ENCODE measurements around the gene COL24A1. TPM values are rescaled to one million over a fixed set of nuclear protein-coding genes. Genes with fewer than 3 reads are reported as not detected.
A peak's percentile ranks its signal among the peaks of the same experiment; 100 is the strongest.

COL24A1 gene
- total and polyA plus RNA-seq, 2 of the 13 experiments (the other 11 are each of a cell fraction or from before 2014, with no cell fraction given) = 0.04 to 0.13 TPM

DNA sequence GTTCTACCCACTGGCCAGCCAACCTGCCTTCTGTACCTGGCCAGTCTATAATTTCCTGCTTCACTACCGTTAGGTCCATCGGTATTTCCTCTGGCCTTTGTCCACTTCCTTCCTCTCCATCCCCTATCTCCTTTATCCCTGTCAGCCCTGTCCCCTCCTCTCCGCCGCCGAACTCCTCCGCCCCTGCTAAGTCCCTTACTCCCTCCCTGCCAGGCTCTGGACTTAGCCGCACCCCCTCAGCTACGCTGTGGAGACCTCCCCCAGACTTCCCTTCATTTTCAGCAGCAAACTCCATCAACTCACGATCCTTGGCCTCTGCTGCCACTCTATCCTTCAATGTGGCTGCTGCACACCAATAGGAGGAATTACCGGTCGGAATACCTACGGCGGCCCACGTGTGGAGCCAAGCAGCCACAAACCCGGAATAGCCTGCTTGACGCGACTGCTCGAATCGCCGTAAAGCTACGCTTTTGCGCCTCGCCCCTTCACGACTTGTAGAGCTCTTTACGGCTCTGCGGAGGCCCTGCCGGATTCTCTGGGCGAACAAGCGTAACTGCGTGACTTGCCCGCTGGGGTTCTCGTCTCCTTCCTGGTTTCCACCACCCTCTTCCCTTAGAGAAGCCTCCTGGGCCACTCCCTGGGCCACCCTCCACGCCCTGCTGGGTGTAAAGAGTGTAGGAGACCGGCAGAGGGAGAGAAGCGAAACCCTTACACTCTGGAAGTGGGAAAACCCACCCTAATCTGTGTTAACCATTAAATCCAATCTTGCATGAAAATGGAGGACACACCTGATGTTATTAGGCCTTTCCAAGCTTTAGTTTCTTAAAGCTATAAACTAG is 448.4 kb downstream of the COL24A1 start, which contains the start of gene ZNHIT6 (continued):
- TF ChIP-seq NFKB2 (CRISPR knock-in tag; IDR thresholded peaks at IDR 0.05; ENCODE audit: borderline replicate concordance) (peak; percentile 59; the same call in 1 of the 2 replicates), NR2F6 (IDR thresholded peaks at IDR 0.05) (no peak), NR2F6 (CRISPR knock-in tag; IDR thresholded peaks at IDR 0.05) (peak; percentile 46; the same call in 1 of the 2 replicates), ZSCAN25 (CRISPR knock-in tag; IDR thresholded peaks at IDR 0.05) (peak; percentile 52; the same call in 1 of the 2 replicates), ZMYM4 (CRISPR knock-in tag; IDR thresholded peaks at IDR 0.05) (peak; percentile 97), ZNF644 (CRISPR knock-in tag; IDR thresholded peaks at IDR 0.05; ENCODE audit: low read depth) (peak; percentile 60; the same call in 1 of the 2 replicates), MXD4 (CRISPR knock-in tag; IDR thresholded peaks at IDR 0.05) (peak; percentile 97), ZNF589 (CRISPR knock-in tag; conservative IDR thresholded peaks at IDR 0.05) (0 out of 2 replicates have a peak, but pooled peaks have one; percentile 60), ASH2L (IDR thresholded peaks at IDR 0.05; ENCODE audit: insufficient read length, low read depth, low read length) (peak; percentile 79), PLRG1 (conservative IDR thresholded peaks at IDR 0.05) (no peak), ZNF407 (CRISPR knock-in tag; IDR thresholded peaks at IDR 0.05; ENCODE audit: not compliant biosample characterization) (peak; percentile 69), SOX13 (IDR thresholded peaks at IDR 0.05) (no peak), SOX13 (CRISPR knock-in tag; conservative IDR thresholded peaks at IDR 0.05 in 1 of 2, IDR thresholded peaks at IDR 0.05 in 1 of 2) (peak in 1 of 2 experiments; percentile 42; a peak in 1 of 4 replicates), GTF3A (CRISPR knock-in tag; conservative IDR thresholded peaks at IDR 0.05) (no peak), CEBPG (CRISPR knock-in tag; IDR thresholded peaks at IDR 0.05) (peak; percentile 17; the same call in 1 of the 2 replicates), SRY (CRISPR knock-in tag; IDR thresholded peaks at IDR 0.05) (peak; percentile 72; the same call in 1 of the 2 replicates)
- TF ChIP-seq, protein P1, sequence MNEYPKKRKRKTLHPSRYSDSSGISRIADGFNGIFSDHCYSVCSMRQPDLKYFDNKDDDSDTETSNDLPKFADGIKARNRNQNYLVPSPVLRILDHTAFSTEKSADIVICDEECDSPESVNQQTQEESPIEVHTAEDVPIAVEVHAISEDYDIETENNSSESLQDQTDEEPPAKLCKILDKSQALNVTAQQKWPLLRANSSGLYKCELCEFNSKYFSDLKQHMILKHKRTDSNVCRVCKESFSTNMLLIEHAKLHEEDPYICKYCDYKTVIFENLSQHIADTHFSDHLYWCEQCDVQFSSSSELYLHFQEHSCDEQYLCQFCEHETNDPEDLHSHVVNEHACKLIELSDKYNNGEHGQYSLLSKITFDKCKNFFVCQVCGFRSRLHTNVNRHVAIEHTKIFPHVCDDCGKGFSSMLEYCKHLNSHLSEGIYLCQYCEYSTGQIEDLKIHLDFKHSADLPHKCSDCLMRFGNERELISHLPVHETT (CRISPR knock-in tag; conservative IDR thresholded peaks at IDR 0.05) = peak; percentile 40; the same call in 1 of the 2 replicates
- TF ChIP-seq, protein P2, sequence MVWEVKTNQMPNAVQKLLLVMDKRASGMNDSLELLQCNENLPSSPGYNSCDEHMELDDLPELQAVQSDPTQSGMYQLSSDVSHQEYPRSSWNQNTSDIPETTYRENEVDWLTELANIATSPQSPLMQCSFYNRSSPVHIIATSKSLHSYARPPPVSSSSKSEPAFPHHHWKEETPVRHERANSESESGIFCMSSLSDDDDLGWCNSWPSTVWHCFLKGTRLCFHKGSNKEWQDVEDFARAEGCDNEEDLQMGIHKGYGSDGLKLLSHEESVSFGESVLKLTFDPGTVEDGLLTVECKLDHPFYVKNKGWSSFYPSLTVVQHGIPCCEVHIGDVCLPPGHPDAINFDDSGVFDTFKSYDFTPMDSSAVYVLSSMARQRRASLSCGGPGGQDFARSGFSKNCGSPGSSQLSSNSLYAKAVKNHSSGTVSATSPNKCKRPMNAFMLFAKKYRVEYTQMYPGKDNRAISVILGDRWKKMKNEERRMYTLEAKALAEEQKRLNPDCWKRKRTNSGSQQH (CRISPR knock-in tag; IDR thresholded peaks at IDR 0.05; ENCODE audit: low read depth) = no peak; the same call in 1 of the 2 replicates
